ENCODE data around the gene OR4M1.
"Not testable (repeated sequence)": the region's sequence is repeated elsewhere in the genome, so short reads cannot be mapped to it uniquely, and the experiment has no call there.

Gene OR4M1

GRCh38 chr14:19823765-19824164, 50.5 kb downstream of the OR4M1 start:
- no peak for DNase-seq

GRCh38 chr14:19827626-19828244, 54.4 kb downstream of the OR4M1 start:
- not testable (repeated sequence) for DNase-seq

- DNase-seq = no peak
These were observed 55.0 kb downstream of the OR4M1 start for GRCh38 chr14:19828314-19828713.
